ENCODE results near the gene PRDX5.

PRDX5 gene

DNA sequence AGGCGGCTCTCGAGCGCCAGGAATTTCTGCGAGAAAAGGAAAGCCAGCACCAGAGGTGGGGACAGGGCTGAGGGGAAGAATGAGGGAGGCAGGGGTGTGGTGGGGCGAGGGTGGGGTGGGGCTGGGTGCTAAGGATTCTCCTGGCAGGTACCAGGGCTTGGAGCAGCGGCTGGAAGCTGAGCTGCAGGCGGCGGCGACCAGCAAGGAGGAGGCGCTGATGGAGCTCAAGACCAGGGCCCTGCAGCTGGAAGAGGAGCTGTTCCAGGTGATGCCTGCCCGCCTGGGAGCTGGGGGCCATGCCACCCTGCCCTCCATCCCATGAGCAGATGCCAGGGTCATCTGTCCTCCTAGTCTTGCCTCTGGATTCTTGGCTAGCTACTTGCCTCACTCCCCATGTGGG, 31.5 kb downstream of the PRDX5 start:
- DNase-seq: no peak

DNA sequence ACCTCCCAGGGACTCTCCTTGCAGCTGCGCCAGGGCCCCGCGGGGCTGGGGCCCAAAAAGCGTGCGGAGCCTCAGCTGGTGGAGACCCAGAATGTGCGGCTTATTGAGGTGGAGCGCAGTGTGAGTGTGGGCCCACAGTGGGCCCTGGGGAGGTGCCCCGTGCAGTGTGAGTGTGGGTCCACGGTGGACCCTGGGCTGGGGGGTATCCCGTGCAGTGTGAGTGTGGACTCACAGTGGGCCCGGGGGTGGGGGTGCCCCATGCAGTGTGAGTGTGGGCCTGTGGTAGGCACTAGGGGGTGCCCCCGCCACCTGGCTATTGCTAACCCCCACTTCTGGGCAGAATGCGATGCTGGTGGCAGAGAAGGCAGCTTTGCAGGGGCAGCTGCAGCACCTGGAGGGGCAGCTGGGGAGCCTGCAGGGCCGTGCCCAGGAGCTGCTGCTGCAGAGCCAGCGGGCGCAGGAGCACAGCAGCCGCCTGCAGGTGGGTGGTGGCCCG, 33.3 kb downstream of the PRDX5 start:
- DNase-seq: no peak

DNA sequence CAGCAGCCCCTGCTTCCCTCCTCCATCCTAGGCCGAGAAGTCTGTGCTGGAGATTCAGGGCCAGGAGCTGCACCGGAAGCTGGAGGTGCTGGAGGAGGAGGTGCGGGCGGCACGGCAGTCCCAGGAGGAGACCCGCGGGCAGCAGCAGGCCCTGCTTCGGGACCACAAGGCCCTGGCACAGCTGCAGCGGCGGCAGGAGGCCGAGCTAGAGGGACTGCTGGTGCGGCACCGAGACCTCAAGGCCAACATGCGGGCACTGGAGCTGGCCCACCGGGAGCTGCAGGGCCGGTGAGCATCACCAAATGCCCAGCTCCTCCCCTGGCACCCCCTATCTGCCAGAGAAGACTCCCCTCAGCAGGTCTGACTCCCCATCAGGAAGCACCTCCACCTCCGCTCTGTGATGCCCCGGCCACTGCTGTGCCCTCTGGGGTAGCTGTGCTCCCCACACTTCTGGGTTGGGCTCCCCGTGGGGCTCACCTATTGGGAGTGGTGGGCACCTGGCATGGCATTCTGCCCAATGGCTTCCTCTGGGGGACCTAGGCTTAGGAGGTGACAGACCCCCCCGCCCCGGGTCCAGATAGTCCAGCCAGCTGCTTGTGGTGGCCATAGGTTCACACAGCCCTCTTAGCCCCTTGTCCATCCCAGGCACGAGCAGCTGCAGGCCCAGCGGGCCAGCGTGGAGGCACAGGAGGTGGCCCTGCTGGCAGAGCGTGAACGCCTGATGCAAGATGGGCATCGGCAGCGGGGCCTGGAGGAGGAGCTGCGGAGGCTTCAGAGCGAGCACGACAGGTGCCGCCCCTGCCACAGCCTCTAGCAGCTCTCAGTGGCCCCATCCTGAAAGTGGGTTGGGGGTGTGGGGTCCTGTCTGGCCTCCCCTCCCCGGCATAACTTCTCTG, 34.4 kb downstream of the PRDX5 start:
- no peak for DNase-seq

DNA sequence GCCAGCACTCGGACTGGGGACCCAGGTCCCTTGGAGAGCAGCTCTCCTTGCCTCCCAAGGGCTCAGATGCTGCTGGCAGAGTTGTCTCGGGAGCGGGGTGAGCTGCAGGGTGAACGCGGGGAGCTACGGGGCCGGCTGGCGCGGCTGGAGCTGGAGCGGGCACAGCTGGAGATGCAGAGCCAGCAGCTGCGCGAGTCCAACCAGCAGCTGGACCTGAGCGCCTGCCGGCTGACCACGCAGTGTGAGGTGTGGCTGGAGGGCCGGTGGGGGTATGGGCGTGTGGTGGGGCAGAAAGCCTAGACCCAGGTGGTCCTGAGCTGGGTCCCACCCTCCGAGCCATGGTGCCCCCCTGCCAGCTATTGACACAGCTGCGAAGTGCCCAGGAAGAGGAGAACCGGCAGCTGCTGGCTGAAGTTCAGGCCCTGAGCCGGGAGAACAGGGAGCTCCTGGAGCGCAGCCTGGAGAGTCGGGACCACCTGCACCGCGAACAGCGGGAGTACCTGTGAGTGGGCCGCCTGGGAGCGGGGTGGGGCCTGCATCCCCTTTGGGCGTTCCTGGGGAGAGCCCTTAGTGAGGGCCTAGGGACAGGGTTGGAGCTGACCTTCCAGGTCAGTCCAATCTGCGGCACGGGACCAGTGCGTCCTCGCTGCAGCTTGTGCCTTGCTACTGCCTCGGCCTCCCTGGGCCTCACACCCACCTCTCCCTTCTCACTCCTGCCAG, 35.2 kb downstream of the PRDX5 start:
- no peak for DNase-seq

DNA sequence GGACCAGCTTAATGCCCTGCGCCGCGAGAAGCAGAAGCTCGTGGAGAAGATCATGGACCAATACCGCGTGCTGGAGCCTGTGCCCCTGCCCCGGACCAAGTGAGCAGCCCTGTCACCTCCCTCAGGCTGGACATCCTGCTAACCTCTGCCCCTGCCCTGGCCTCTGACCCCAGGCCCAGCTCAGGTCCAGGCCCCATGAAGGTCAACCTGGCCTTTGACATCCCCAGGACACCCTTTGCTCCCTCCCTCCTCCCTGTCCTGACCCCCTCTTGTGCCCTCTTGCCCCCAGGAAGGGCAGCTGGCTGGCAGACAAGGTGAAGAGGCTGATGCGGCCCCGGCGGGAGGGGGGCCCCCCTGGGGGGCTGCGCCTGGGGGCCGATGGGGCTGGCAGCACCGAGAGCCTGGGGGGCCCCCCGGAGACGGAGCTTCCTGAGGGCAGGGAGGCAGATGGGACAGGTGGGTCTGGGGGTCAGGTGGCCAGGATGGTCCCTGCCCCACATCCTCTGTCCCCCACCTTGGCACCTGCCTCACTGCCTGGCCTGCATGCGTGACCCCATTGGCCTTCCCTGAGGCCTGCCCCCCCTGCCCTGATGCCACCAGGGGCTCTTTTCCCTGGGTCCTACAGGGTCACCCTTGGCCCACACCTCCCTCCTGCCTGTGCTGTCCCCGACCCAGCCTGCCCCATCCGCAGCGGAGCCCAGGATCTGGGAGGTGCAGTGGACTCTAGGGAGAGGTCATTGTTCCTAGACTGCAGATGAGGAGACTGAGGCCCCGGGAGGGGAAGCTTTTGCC, 36.0 kb downstream of the PRDX5 start:
- no peak for DNase-seq

DNA sequence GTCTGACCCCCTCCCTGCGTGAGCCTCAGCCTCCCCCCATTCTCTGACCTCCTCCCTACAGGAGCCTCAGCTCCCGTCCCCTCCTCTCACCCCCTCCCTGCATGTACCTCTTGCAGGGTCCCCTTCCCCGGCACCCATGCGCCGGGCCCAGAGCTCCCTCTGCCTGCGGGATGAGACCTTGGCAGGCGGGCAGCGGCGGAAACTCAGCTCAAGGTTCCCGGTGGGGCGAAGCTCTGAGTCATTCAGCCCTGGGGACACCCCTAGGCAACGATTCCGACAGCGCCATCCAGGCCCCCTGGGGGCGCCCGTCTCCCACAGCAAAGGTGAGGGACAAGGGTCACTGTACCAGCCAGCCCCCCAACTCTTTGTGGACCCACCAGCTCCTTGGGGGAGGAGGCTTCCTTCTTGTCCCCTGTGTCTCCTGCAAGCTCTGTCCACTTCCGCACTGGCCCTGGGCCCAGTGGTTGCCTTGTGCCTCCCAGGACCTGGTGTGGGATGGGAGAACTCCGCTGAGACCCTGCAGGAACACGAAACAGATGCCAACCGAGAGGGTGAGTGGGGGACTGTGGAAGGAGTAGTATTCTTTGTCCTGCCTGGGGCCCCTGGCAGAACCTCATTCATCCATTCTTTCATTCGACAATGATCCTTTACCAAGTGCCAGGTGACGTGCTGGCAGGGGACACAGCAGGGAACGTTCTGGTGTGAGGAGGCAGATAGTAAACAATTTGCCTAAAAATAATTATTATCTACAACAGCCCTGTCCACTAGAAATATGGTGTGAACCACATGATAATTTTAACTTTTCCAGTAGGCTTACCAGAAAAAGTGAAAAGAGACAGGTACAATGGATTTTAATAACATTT, 37.4 kb downstream of the PRDX5 start:
- peak; percentile 84 for DNase-seq

DNA sequence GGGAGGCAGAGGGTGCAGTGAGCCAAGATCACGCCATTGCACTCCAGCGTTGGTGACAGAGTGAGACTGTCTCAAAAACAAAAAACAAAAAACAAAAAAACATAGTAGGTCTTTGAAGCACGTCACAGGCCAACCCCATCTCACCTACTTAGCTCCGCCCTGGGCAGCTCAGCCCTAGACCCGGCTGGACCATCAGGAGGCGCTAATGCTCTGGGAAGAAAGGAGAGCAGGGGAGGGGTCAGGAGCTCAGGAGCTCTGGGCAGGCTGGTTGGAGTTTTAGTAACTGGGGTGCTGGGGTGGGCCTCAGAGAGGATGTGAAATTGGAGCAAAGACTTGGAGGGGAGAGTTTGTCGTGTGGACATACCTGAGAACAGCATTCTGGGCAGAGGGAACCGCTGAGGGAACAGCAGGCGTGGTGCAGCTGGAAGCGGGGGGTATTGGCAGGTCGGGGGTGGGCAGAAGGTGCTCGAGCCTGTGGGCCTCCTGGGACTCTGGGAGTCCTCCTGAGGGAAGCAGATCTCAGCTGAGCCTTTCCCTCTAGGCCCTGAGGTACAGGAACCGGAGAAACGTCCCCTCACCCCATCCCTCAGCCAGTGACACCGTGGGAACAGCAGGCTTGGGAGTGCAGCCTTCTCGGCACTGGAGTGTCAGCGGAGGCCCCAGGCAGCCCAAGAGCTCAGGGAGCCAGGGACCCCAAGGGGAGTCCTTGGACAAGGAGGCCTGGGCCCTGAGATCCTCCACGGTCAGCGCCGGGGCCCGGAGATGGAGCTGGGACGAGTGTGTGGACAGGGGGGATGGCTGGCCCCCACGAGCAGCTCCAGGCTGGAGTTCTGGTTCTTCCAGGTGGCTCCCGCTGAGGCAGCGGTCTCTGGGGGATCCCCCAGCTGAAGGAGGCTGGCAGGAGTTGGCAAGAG, 38.8 kb downstream of the PRDX5 start:
- no peak for DNase-seq

DNA sequence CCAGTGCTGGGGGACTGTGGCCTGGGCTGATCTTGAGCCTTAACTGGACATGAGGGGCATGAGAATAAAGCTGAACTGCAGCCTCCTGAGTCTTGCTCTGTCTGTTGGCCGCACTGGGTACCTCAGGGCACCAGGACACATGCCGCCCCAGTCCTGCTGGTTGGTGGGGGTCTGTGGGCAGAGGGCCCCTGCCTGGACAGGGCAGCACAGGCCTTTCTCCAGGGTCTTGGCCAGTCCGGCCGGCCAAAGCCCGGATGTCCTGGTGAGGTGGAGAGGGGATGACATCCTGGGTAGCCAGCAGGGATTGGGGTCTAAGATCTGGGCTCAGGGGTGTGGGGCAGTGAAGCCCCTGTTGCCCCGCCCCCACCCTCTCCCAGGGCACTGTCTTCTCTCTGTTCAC, 39.5 kb downstream of the PRDX5 start:
- no peak for DNase-seq

DNA sequence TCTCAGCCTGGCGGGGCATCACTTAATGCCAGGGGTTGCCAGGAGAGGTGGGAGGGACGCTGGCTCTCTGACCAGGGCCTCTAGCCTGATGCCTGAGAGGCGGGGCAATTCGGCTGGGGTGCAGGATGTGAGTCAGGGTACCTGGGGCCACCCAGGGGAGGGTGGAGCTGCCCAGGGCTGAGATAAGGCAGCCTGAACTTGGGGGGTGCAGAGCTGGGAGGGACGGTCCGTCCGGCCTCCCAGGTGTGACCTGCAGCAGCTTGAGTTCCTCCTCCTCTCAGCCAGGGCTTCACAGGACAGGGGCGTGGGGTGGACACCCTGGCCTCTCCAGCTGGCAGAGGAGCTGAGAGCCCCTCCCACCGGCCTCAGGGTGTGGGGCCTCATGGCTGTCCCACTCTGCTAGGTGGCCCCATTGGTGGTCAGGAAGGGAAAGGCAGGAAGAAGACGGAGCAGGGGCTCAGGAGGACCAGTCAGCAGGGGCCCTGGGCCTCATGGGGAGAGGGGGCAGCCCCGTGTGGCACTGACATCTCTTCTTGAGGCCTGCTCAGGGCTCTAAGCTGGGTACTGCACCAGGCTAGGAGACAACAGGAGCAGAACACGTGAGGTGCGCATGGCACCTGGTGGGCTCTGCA, 40.1 kb downstream of the PRDX5 start:
- DNase-seq: peak; percentile 27

DNA sequence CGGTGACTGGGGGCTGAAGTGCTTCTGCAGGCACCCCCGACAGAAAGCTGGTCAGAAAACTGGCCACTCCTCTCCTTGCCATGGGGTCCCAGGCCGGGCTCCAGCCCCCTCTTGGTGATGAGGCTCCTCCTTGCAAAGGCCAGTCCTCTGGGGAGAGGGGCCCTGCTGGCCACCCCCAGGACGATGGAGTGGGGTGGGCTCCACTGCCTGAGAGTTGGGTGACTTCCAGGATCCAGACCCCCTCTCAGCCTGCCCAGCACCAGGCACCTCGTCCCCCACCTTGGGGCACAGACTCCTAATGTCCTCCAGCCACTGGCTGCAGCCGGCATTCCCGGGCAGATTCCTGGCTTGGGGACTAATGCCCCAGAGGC, 40.6 kb downstream of the PRDX5 start:
- DNase-seq: no peak

DNA sequence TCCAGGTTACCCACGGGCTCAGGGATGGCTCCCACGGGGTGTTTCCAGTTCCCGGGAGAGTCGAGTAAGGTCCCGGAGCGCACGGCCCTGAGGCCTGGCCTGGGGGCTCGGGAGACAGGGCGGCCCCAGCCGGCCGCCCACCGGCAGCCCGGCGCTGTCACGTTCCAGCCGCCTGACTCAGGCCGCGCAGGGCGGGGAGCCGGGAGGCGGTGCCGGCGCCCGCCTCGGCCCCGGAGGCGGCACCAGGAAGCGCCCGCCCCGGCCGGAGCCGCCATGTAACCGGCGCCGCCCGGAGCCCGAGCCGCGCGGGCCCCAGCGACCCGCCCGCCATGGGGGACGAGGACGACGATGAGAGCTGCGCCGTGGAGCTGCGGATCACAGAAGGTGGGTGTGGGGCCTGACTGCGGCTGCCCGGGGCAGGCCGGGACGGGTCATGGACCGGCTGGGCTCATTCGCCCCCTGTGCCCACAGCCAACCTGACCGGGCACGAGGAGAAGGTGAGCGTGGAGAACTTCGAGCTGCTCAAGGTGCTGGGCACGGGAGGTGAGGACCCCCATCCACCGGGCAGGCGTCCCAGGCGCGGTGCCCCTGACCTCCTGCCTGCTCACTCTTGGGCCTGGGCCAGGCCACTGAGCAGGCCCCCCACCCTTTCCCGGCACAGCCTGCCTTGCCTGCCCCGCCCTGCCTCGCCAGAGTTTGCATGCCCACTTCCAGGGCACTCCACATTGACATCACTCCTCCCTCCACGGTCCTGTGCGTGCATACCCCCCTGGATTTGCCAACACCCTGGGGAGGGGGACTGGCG, 41.2 kb downstream of the PRDX5 start, which contains the start of gene RPS6KA4:
TSS of gene RPS6KA4 (plus strand) at position 256 of the 805 bp plus-strand sequence. CDS start at position 330, 74 bp downstream.
- DNase-seq: peak; percentile 65

DNA sequence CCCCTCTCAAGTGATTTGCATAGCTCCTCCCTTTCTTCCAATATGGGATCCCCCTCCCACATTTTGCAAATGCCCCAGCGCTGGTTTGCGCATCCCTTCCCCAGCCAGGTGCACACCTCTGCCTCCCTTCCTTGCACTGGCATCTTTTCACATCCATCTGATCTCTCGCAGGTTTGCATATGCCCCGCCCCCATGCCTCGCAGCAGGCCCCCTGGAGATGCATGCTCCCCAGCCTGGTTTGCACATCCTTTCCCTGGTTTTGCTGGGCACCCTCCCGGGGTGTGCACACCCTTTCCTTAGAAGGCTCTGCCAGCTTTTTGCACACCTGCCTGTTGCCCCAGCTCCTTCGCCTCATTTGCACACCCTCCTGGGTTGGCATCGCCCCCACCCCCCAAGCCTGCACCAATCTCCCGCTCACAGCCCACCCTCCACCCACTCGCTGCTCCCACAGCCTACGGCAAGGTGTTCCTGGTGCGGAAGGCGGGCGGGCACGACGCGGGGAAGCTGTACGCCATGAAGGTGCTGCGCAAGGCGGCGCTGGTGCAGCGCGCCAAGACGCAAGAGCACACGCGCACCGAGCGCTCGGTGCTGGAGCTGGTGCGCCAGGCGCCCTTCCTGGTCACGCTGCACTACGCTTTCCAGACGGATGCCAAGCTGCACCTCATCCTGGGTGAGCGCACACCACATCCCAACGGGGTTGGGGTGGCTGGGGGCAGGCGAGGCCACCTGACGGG, 42.0 kb downstream of the PRDX5 start:
- no peak for DNase-seq

DNA sequence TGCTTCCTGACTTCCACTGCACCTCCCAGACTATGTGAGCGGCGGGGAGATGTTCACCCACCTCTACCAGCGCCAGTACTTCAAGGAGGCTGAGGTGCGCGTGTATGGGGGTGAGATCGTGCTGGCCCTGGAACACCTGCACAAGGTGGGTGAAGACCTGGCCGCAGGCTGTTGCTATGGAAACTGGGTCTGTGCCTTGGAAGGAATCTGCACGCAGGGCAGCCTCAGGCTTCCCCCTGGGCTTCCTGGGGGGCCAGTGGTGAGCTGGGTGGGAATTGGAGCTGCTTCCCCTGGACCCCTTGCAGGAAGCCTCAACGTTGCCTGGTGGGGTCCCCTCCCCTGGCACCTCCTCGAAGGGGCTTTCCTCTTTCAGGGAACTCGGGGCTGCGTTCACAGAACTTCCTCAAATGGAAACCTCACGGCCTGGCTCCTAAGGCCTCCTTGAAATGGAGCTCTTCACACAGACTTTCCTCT, 42.6 kb downstream of the PRDX5 start:
- no peak for DNase-seq

DNA sequence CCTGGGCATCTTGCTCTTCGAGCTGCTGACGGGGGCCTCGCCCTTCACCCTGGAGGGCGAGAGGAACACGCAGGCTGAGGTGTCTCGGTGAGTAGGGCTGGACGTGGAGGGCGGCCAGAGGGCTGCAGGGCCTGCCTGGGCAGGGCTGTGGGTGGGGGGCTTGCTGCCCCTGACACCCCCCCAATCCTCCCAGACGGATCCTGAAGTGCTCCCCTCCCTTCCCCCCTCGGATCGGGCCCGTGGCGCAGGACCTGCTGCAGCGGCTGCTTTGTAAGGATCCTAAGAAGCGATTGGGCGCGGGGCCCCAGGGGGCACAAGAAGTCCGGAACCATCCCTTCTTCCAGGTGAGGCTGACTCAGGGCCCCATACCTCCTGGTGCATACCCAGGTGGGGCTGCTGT, 43.7 kb downstream of the PRDX5 start:
- DNase-seq: no peak

DNA sequence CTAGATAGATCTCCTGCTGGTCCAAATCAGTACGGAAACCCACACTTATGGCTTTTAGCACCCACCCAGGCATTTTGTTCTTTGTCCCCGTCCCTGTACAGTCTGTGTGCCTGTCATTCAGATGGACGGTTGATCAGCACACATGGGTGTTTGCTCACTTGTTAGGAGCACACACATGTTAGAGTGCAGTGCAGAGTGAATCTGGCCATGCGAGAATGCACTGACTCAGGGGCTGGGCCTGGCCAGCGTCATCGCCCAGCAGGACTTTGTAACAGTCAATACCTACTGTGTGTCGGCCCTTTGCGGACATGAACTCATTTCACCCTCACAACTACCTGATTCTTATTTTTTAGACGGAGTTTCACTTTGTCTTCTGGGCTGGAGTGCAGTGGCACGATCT, 44.4 kb downstream of the PRDX5 start:
- DNase-seq: no peak

DNA sequence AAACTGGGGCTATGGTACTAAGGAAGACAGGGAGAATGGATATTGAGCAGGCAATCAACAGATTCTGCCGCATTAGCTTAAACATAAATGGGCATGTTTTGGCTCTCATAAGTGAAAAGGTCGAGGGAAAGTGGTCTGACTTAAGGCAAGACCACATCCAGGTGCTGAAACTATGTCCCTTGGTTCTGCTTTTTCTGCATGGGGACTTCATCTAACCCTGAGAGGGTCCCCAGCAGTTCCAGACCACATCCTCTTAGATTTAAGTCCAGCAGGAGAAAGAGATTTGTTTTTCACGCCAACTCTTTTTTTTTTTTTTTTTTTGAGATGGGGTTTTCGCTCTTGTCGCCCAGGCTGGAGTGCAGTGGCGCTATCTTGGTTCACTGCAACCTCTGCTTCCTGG, 46.5 kb downstream of the PRDX5 start:
- DNase-seq: no peak

DNA sequence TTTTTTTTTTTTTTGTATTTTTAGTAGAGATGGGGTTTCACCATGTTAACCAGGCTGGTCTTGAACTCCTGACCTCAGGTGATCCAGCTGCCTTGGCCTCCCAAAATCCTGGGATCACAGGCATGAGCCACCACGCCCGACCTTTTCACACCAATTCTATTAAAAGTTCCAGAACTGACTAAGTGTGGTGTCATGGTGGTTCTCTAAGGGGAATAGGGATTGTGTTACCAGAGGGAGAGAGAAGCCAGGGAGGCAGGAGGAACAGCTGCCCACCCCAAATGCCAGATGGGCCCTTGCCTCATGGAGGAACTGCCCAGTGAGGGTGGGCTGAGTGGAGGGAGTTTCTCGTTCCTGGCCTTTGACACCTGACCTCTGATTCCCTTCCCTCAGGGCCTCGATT, 47.0 kb downstream of the PRDX5 start:
- DNase-seq: no peak

DNA sequence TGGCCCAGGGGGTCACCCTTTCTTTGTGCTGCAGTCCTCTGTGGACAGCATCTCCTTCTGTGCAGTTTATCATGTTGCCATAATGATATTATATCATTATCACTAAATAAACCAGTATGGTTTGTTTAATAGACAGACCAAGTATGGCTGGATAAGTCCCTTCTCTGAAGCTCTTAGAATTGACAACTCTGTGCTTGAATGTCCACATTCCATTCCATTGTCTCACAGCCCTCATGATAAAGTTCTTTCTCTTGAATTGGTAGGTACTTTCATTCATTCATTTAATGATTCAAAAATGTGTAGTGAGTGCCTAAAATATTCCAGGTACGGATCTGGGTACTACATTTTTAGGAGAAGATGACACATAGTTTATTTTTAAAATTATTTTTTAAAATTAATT, 48.8 kb downstream of the PRDX5 start:
- DNase-seq: no peak

All from T1000 (cell line).